Measurements from ENCODE around the gene FRMD6. TPM values are rescaled to one million over a fixed set of nuclear protein-coding genes. Genes with fewer than 3 reads are reported as not detected.
"Not testable (repeated sequence)": the region's sequence is repeated elsewhere in the genome, so short reads cannot be mapped to it uniquely, and the experiment has no call there.

The FRMD6 gene
- total RNA-seq, 4 donors from 2014 or later = 35.7 to 44.9 (median 37.5) TPM

DNA sequence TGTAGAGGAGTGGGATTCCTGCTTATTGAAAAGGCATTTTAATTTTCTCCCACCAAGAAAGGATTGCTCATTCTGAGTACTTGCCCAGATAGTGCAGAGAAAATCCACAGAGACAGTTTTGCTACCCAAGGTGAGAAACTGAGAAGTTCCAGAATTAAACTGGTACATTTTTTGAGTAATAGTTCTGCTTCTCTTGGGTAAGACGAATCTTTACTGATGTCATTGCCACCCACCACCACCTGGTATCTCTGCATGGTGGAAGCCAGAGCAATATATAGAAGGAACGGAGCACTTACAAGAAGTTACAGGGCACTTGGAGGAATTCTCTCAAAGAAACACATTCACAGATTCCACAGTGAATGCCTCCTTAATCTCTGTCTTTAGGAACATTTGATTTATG is 20.7 kb upstream of the FRMD6 start:
- no peaks in the 10 kb centered on the region for H3K9me3 ChIP-seq
- TF ChIP-seq CTCF (IDR thresholded peaks at IDR 0.05) (no peak), POLR2AphosphoS5 (IDR thresholded peaks at IDR 0.05) (no peak), EP300 (IDR thresholded peaks at IDR 0.05) (no peak), POLR2A (IDR thresholded peaks at IDR 0.05; ENCODE audit: low read depth) (no peak)
- WGBS = 94% methylated on average over 2 of the region's 2 CpGs
- intact Hi-C loops (cut with DNase I) = no loop called here
- DNase-seq (ENCODE audit: extremely low spot score) = no peak
- H3K36me3 ChIP-seq = no peaks in the 10 kb centered on the region
- no peak overlapping the region for H3K4me3 ChIP-seq
- H3K27ac ChIP-seq (replicated peaks in 1 of 4) = no peak overlapping the region
- H3K4me1 ChIP-seq = peaks cover 0 to 11% (median 6%) of the 10 kb centered on the region in 4 donors
- no peaks in the 10 kb centered on the region for H3K27me3 ChIP-seq

DNA sequence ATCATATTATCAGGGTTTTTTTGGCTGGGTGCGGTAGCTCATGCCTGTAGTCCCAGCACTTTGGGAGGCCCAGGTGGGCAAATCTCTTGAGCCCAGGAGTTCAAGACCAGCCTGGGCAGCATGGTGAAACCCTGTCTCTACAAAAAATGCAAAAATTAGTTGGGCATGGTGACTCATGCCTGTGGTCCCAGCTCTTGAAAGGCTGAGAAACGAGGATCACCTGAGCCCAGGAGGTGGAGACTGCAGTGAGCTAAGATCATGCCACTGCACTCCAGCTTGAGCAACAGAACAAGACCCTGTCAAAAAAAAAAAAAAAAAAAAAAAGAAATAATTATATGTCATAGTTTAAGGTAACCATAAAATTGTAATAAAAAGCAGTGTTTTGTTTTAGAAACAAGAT is 18.4 kb upstream of the FRMD6 start:
- H3K4me3 ChIP-seq; H3K27me3 ChIP-seq; intact Hi-C loops (cut with DNase I); H3K36me3 ChIP-seq; DNase-seq (ENCODE audit: extremely low spot score); H3K27ac ChIP-seq (replicated peaks in 1 of 4); H3K4me1 ChIP-seq; H3K9me3 ChIP-seq: not testable (repeated sequence)
- WGBS = 95% methylated on average over 2 of the region's 2 CpGs

- WGBS = 91% methylated on average over 4 of the region's 4 CpGs
- Histone ChIP-seq H3K4me1 (peaks cover 0 to 6% (median 3%) of the 10 kb centered on the region in 4 donors), H3K27me3 (no peaks in the 10 kb centered on the region), H3K27ac (replicated peaks in 1 of 4) (no peak overlapping the region), H3K36me3 (no peaks in the 10 kb centered on the region), H3K4me3 (no peak overlapping the region), H3K9me3 (no peaks in the 10 kb centered on the region)
- TF ChIP-seq POLR2AphosphoS5 (IDR thresholded peaks at IDR 0.05) (no peak), POLR2A (IDR thresholded peaks at IDR 0.05; ENCODE audit: low read depth) (no peak), CTCF (IDR thresholded peaks at IDR 0.05) (no peak), EP300 (IDR thresholded peaks at IDR 0.05) (no peak)
- intact Hi-C loops (cut with DNase I) = no loop called here
- no peak for DNase-seq (ENCODE audit: extremely low spot score)
These were observed 15.6 kb upstream of the FRMD6 start for GRCh38 chr14:51636109-51636508.

DNA sequence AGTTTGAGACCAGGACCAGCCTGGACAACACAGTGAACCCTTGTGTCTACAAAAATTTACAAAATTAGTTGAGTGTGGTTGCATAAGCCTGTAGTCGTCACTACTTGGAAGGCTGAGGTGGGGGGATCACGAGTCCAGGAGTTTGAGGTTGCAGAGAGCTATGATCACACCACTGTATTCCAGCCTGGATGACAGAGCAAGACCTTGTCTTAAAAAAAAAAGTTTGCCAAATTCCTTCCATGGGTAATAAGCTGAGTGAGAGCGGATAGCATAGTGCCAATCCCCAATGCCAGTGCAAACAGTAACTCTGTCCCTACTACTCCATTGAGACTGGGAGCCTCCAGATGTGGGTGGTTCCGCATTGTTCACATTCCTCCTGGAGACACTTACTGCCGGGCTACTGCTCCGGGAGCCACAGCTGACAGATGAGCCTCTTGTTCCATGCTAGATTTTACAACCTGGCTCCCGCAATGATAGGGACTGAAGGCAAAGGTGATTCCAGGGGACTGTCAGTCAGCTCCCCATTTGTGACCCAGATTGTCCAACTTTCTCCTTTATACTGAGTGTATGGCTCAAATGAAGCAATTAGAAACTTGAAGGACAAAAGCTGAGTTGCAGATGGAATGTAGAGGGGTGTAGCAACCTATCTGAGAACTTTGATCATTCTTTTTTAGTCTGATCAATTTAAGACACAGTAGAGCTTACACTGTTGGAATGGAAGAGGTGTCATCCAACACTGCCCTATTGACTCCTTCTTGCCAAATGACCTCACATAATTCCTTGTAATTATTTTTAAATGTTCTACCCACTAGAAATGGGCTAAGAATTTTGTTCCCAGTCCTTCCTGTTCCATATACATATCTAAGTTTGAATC is 13.4 kb upstream of the FRMD6 start:
- no peak for TF ChIP-seq EP300 (IDR thresholded peaks at IDR 0.05)
- no peak for TF ChIP-seq POLR2AphosphoS5 (IDR thresholded peaks at IDR 0.05)

DNA sequence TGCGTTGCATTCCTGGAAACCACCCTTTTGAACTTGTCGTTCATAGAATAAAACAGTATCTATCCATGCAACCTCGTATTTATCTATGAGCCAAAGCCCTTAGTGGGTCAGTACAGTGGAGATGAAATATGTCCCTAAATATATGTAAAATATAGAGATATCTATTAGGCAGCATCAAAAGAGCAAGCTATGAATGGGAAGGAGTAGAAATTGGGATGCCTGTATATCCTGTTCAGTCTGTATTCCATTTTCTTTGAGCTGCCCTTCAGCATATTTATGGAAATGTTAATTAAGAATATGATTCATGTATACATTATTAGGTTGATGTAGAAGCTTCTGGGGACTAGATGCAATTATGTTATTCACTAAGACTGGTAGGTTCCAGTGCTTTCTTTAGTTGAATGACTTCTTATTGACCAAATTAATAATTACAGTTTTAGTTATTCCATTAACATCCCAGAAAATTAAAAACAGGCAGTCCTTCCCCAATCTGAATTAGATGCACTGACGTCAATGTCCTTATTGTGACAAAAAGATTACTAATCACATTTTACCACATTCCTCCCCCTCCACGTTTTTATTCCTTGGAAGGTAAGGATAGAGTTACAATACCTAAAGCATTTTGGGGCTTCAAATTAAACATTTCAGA is 11.9 kb upstream of the FRMD6 start:
- Histone ChIP-seq H3K9me3 (no peaks in the 10 kb centered on the region), H3K27ac (replicated peaks in 1 of 4) (no peak overlapping the region), H3K4me3 (no peak overlapping the region), H3K36me3 (peaks cover 0 to 4% (median 0%) of the 10 kb centered on the region in 4 donors), H3K27me3 (no peaks in the 10 kb centered on the region), H3K4me1 (peaks cover 0 to 6% (median 3%) of the 10 kb centered on the region in 4 donors)
- 71% methylated on average over 5 of the region's 5 CpGs for WGBS
- intact Hi-C loops (cut with DNase I) = no loop called here
- no peak for DNase-seq (ENCODE audit: extremely low spot score)
- TF ChIP-seq EP300 (IDR thresholded peaks at IDR 0.05) (no peak), POLR2AphosphoS5 (IDR thresholded peaks at IDR 0.05) (no peak)

More for the DNA sequence above, 13.4 kb upstream of the FRMD6 start:
- peaks cover 0 to 6% (median 3%) of the 10 kb centered on the region in 4 donors for H3K4me1 ChIP-seq
- no peaks in the 10 kb centered on the region for H3K27me3 ChIP-seq
- H3K4me3 ChIP-seq = no peak overlapping the region
- WGBS = 71% methylated on average over 6 of the region's 7 CpGs
- no peak overlapping the region for H3K27ac ChIP-seq (replicated peaks in 1 of 4)
- peaks cover 0 to 4% (median 0%) of the 10 kb centered on the region in 4 donors for H3K36me3 ChIP-seq
- intact Hi-C loops (cut with DNase I) = no loop called here
- no peak for DNase-seq (ENCODE audit: extremely low spot score)
- H3K9me3 ChIP-seq = no peaks in the 10 kb centered on the region

GRCh38 chr14:51643140-51643539 is 8.6 kb upstream of the FRMD6 start:
- TF ChIP-seq POLR2AphosphoS5 (IDR thresholded peaks at IDR 0.05) (no peak), POLR2A (IDR thresholded peaks at IDR 0.05; ENCODE audit: low read depth) (no peak), CTCF (IDR thresholded peaks at IDR 0.05) (no peak), EP300 (IDR thresholded peaks at IDR 0.05) (no peak)
- Histone ChIP-seq H3K4me3 (no peak overlapping the region), H3K27me3 (no peaks in the 10 kb centered on the region), H3K9me3 (no peaks in the 10 kb centered on the region), H3K27ac (replicated peaks in 1 of 4) (no peak overlapping the region), H3K4me1 (peaks cover 0 to 6% (median 2%) of the 10 kb centered on the region in 4 donors), H3K36me3 (peaks cover 0 to 4% (median 0%) of the 10 kb centered on the region in 4 donors)
- intact Hi-C loops (cut with DNase I) = no loop called here
- WGBS = 85% methylated on average over 3 of the region's 3 CpGs
- DNase-seq (ENCODE audit: extremely low spot score) = no peak

Measured in esophagus muscularis mucosa (tissue), 4 donors.